ENCODE results near the gene PAWR.

Gene PAWR

GRCh38 chr12:79617696-79618095, 73.1 kb downstream of the PAWR start:
- H3K4me1 Mint-ChIP-seq: peaks cover 8 to 16% of the 10 kb centered on the region in 2 donors
- no peak overlapping the region for H3K4me3 Mint-ChIP-seq
- H3K9me3 Mint-ChIP-seq: no peaks in the 10 kb centered on the region
- H3K36me3 Mint-ChIP-seq: peaks cover 12 to 21% of the 10 kb centered on the region in 2 donors
- no peak overlapping the region for H3K27ac Mint-ChIP-seq
- DNase-seq: no peak
- no peaks in the 10 kb centered on the region for H3K27me3 Mint-ChIP-seq
- ATAC-seq (replicated peaks): no peak

GRCh38 chr12:79615596-79616560, 74.9 kb downstream of the PAWR start:
- Mint-ChIP-seq H3K27me3 (no peaks in the 10 kb centered on the region), H3K4me1 (peaks cover 6 to 15% of the 10 kb centered on the region in 2 donors), H3K27ac (no peak overlapping the region), H3K4me3 (no peak overlapping the region), H3K36me3 (peaks cover 12 to 15% of the 10 kb centered on the region in 2 donors), H3K9me3 (no peaks in the 10 kb centered on the region)
- ATAC-seq (replicated peaks): peak in 1 of 2 donors; percentile 54
- no peak for DNase-seq

- H3K9me3 Mint-ChIP-seq: no peaks in the 10 kb centered on the region
- DNase-seq (no peak), ATAC-seq (replicated peaks) (no peak)
- no peaks in the 10 kb centered on the region for H3K27me3 Mint-ChIP-seq
- H3K27ac Mint-ChIP-seq: no peak overlapping the region
- peaks cover 12 to 14% of the 10 kb centered on the region in 2 donors for H3K36me3 Mint-ChIP-seq
- no peak overlapping the region for H3K4me3 Mint-ChIP-seq
- peaks cover 6 to 8% of the 10 kb centered on the region in 2 donors for H3K4me1 Mint-ChIP-seq
Observed at GRCh38 chr12:79614730-79615129, 76.0 kb downstream of the PAWR start.

GRCh38 chr12:79601908-79602307, 88.9 kb downstream of the PAWR start:
- no peak overlapping the region for H3K4me3 Mint-ChIP-seq
- ATAC-seq (replicated peaks) (no peak), DNase-seq (no peak)
- peaks cover 10 to 20% of the 10 kb centered on the region in 2 donors for H3K36me3 Mint-ChIP-seq
- H3K9me3 Mint-ChIP-seq: no peaks in the 10 kb centered on the region
- no peaks in the 10 kb centered on the region for H3K27me3 Mint-ChIP-seq
- peaks cover 0 to 5% of the 10 kb centered on the region in 2 donors for H3K4me1 Mint-ChIP-seq
- no peak overlapping the region for H3K27ac Mint-ChIP-seq

GRCh38 chr12:79597910-79598309, 92.9 kb downstream of the PAWR start:
- Mint-ChIP-seq H3K36me3 (peaks cover 14 to 15% of the 10 kb centered on the region in 2 donors), H3K9me3 (no peaks in the 10 kb centered on the region), H3K27ac (no peak overlapping the region), H3K27me3 (no peaks in the 10 kb centered on the region), H3K4me3 (no peak overlapping the region), H3K4me1 (peaks cover 0 to 2% of the 10 kb centered on the region in 2 donors)
- ATAC-seq (replicated peaks): no peak
- DNase-seq: no peak

GRCh38 chr12:79596719-79597350, 93.9 kb downstream of the PAWR start:
- Mint-ChIP-seq H3K4me3 (no peak overlapping the region), H3K27ac (no peak overlapping the region), H3K27me3 (no peaks in the 10 kb centered on the region), H3K9me3 (no peaks in the 10 kb centered on the region), H3K36me3 (peaks cover 9 to 11% of the 10 kb centered on the region in 2 donors), H3K4me1 (peaks cover 0 to 2% of the 10 kb centered on the region in 2 donors)
- DNase-seq (no peak), ATAC-seq (replicated peaks) (no peak)

GRCh38 chr12:79595273-79595672, 95.5 kb downstream of the PAWR start:
- H3K36me3 Mint-ChIP-seq: peaks cover 6 to 8% of the 10 kb centered on the region in 2 donors
- DNase-seq (no peak), ATAC-seq (replicated peaks) (no peak)
- no peaks in the 10 kb centered on the region for H3K27me3 Mint-ChIP-seq
- H3K4me3 Mint-ChIP-seq: no peak overlapping the region
- no peak overlapping the region for H3K27ac Mint-ChIP-seq
- no peaks in the 10 kb centered on the region for H3K9me3 Mint-ChIP-seq
- H3K4me1 Mint-ChIP-seq: peaks cover 0 to 2% of the 10 kb centered on the region in 2 donors

GRCh38 chr12:79592865-79593264, 97.9 kb downstream of the PAWR start:
- Mint-ChIP-seq H3K27me3 (no peaks in the 10 kb centered on the region), H3K9me3 (no peaks in the 10 kb centered on the region), H3K36me3 (peaks cover 9 to 10% of the 10 kb centered on the region in 2 donors), H3K27ac (no peak overlapping the region), H3K4me1 (peaks cover 0 to 1% of the 10 kb centered on the region in 2 donors), H3K4me3 (no peak overlapping the region)
- no peak for DNase-seq
- ATAC-seq (replicated peaks): no peak

- Mint-ChIP-seq H3K36me3 (peaks cover 9 to 10% of the 10 kb centered on the region in 2 donors), H3K4me1 (no peaks in the 10 kb centered on the region), H3K9me3 (no peaks in the 10 kb centered on the region), H3K27me3 (no peaks in the 10 kb centered on the region), H3K27ac (no peak overlapping the region), H3K4me3 (no peak overlapping the region)
- ATAC-seq (replicated peaks): no peak
- no peak for DNase-seq
Observed at GRCh38 chr12:79591988-79592387, 98.8 kb downstream of the PAWR start.

- Mint-ChIP-seq H3K4me1 (no peaks in the 10 kb centered on the region), H3K36me3 (peaks cover 9 to 10% of the 10 kb centered on the region in 2 donors), H3K27me3 (no peaks in the 10 kb centered on the region), H3K27ac (no peak overlapping the region), H3K9me3 (no peaks in the 10 kb centered on the region), H3K4me3 (no peak overlapping the region)
- ATAC-seq (replicated peaks): no peak
- DNase-seq: no peak
Observed at GRCh38 chr12:79590751-79591150, 100.0 kb downstream of the PAWR start.

- Mint-ChIP-seq H3K4me3 (no peak overlapping the region), H3K27ac (no peak overlapping the region), H3K4me1 (no peaks in the 10 kb centered on the region), H3K36me3 (peaks cover 6 to 12% of the 10 kb centered on the region in 2 donors), H3K27me3 (no peaks in the 10 kb centered on the region), H3K9me3 (peaks cover 0 to 2% of the 10 kb centered on the region in 2 donors)
- ATAC-seq (replicated peaks) (no peak), DNase-seq (no peak)
Observed at GRCh38 chr12:79587368-79587767, 103.4 kb downstream of the PAWR start.

GRCh38 chr12:79585147-79585546, 105.6 kb downstream of the PAWR start:
- no peaks in the 10 kb centered on the region for H3K4me1 Mint-ChIP-seq
- H3K27me3 Mint-ChIP-seq: no peaks in the 10 kb centered on the region

GRCh38 chr12:79573820-79574219, 116.9 kb downstream of the PAWR start:
- Mint-ChIP-seq H3K27me3 (no peaks in the 10 kb centered on the region), H3K36me3 (peaks cover 41 to 68% of the 10 kb centered on the region in 2 donors), H3K4me3 (no peak overlapping the region), H3K9me3 (peaks cover 8 to 19% of the 10 kb centered on the region in 2 donors), H3K27ac (no peak overlapping the region), H3K4me1 (peaks cover 0 to 3% of the 10 kb centered on the region in 2 donors)
- DNase-seq: no peak
- no peak for ATAC-seq (replicated peaks)

More at GRCh38 chr12:79585147-79585546, 105.6 kb downstream of the PAWR start:
- no peak for DNase-seq
- ATAC-seq (replicated peaks): no peak
- Mint-ChIP-seq H3K9me3 (peaks cover 0 to 2% of the 10 kb centered on the region in 2 donors), H3K27ac (no peak overlapping the region), H3K36me3 (peaks cover 6 to 12% of the 10 kb centered on the region in 2 donors), H3K4me3 (no peak overlapping the region)

- ATAC-seq (replicated peaks): no peak
- Mint-ChIP-seq H3K9me3 (peaks cover 7 to 12% of the 10 kb centered on the region in 2 donors), H3K36me3 (peaks cover 37 to 61% of the 10 kb centered on the region in 2 donors), H3K27me3 (no peaks in the 10 kb centered on the region), H3K4me1 (peaks cover 9 to 15% of the 10 kb centered on the region in 2 donors), H3K27ac (no peak overlapping the region), H3K4me3 (no peak overlapping the region)
- DNase-seq: no peak
Observed at GRCh38 chr12:79569679-79570078, 121.1 kb downstream of the PAWR start.

Data from stimulated activated naive B cell treated with anti-CD40 and anti-IgM and Interleukin-4, amounts not matched to agents 10 μg/mL and 1 μg/mL and 100 μg/mL, for 72 hours (primary cell).